Muscle of leg (tissue), 11 donors: ENCODE measurements around the gene SLC26A6. TPM values are rescaled to one million over a fixed set of nuclear protein-coding genes. Genes with fewer than 3 reads are reported as not detected.
A peak's percentile ranks its signal among the peaks of the same experiment; 100 is the strongest.

Experiments
- DNase-seq: peaks from one replicate; pipeline ENCODE4 v3.0.0; 2013
- H3K27ac ChIP-seq: one replicate; pipeline ENCODE4 v1.5.1; 2013; ENCODE audit warnings: mild to moderate bottlenecking, low read length, control low read depth
- H3K27me3 ChIP-seq: one replicate; pipeline ENCODE4 v1.6.1; 2013; ENCODE audit warnings: low read length; ENCODE audit not compliant: control insufficient read depth, insufficient read depth
- H3K36me3 ChIP-seq: one replicate; pipeline ENCODE4 v1.6.1; 2013; ENCODE audit warnings: low read length; ENCODE audit not compliant: control insufficient read depth, insufficient read depth
- H3K4me1 ChIP-seq: one replicate; pipeline ENCODE4 v1.6.1; 2013; ENCODE audit warnings: low read length; ENCODE audit not compliant: control insufficient read depth, insufficient read depth
- H3K4me3 ChIP-seq: one replicate; pipeline ENCODE4 v1.5.1; 2013; ENCODE audit warnings: low read length, control low read depth
- H3K9me3 ChIP-seq: replicated peaks from 2 replicates; pipeline ENCODE4 v1.6.1; 2013; ENCODE audit warnings: low read depth, low read length; ENCODE audit not compliant: control insufficient read depth
- WGBS: methylation state at CpG from one replicate; pipeline ENCODE4 v1.1.5; 2013; ENCODE audit warnings: missing lambda C conversion rate; ENCODE audit not compliant: insufficient coverage; 5-methylcytosine and 5-hydroxymethylcytosine counted together
- polyA plus RNA-seq, 8 donors: library from polyadenylated mRNA; unstranded; fragments of 120-200 nt; gene quantifications; one replicate each; pipeline versions ENCODE4 v1.2.1 to v1.2.3, GENCODE V29; 2013; ENCODE audit warnings: inconsistent platforms in 1 of 8, low replicate concordance in 1 of 8; ENCODE audit not compliant: insufficient read length in 8 of 8, insufficient read depth in 1 of 8
- total RNA-seq: library from RNA; stranded (reverse); fragments of 120-200 nt; gene quantifications from one replicate; pipeline ENCODE4 v1.2.4, GENCODE V29; 2013

The SLC26A6 gene
- total and polyA plus RNA-seq, 9 donors, result 7.9 to 12.6 (median 9.8) TPM

- Histone ChIP-seq H3K27ac (no peak overlapping the region), H3K36me3 (peaks cover 3% of the 10 kb centered on the region), H3K4me1 (no peaks in the 10 kb centered on the region), H3K27me3 (no peaks in the 10 kb centered on the region), H3K9me3 (peaks cover 8% of the 10 kb centered on the region), H3K4me3 (no peak overlapping the region)
- WGBS, result 79% methylated on average over 5 of the region's 7 CpGs
- DNase-seq, result no peak
Measured at GRCh38 chr3:48619541-48620524, 15.4 kb downstream of the SLC26A6 start.

GRCh38 chr3:48617559-48617958 lies 17.7 kb downstream of the SLC26A6 start:
- H3K4me1 ChIP-seq, result no peaks in the 10 kb centered on the region
- H3K9me3 ChIP-seq, result peaks cover 8% of the 10 kb centered on the region
- 100% methylated on average over 1 of the region's 4 CpGs for WGBS
- DNase-seq, result no peak
- H3K27me3 ChIP-seq, result no peaks in the 10 kb centered on the region
- no peaks in the 10 kb centered on the region for H3K36me3 ChIP-seq
- H3K27ac ChIP-seq, result no peak overlapping the region
- H3K4me3 ChIP-seq, result no peak overlapping the region

- DNase-seq, result no peak
- peaks cover 12% of the 10 kb centered on the region for H3K27me3 ChIP-seq
- no peaks in the 10 kb centered on the region for H3K36me3 ChIP-seq
- H3K27ac ChIP-seq, result no peak overlapping the region
- H3K9me3 ChIP-seq, result peaks cover 8% of the 10 kb centered on the region
- no peaks in the 10 kb centered on the region for H3K4me1 ChIP-seq
- WGBS, result 73% methylated on average over 2 of the region's 3 CpGs
- H3K4me3 ChIP-seq, result no peak overlapping the region
Measured at GRCh38 chr3:48614044-48614443, 21.2 kb downstream of the SLC26A6 start.

- DNase-seq, result no peak
- Histone ChIP-seq H3K4me1 (peaks cover 5% of the 10 kb centered on the region), H3K27ac (no peak overlapping the region), H3K9me3 (peaks cover 3% of the 10 kb centered on the region), H3K36me3 (peaks cover 4% of the 10 kb centered on the region), H3K4me3 (no peak overlapping the region), H3K27me3 (peaks cover 12% of the 10 kb centered on the region)
- no CpG with 5 or more reads among the region's 1 CpG for WGBS
Measured at GRCh38 chr3:48612309-48612708, 23.0 kb downstream of the SLC26A6 start.

- peak within 1 kb of the TSS; percentile 99 for H3K4me3 ChIP-seq
- H3K27ac ChIP-seq, result peak within 1 kb of the TSS; percentile 82
- 1% methylated on average over 80 of the region's 86 CpGs for WGBS
- peaks cover 23% of the 10 kb centered on the region for H3K36me3 ChIP-seq
- H3K4me1 ChIP-seq, result peaks cover 5% of the 10 kb centered on the region
- DNase-seq, result peak; percentile 97
- H3K27me3 ChIP-seq, result peaks cover 12% of the 10 kb centered on the region
- H3K9me3 ChIP-seq, result no peaks in the 10 kb centered on the region
Measured at GRCh38 chr3:48609088-48610005, 25.9 kb downstream of the SLC26A6 start, which contains the start of gene UQCRC1. Gene UQCRC1 (minus strand): TSS chr3:48609646. CDS start chr3:48609620, 26 bp downstream.

- Histone ChIP-seq H3K4me1 (peaks cover 5% of the 10 kb centered on the region), H3K4me3 (no peak overlapping the region), H3K27ac (no peak overlapping the region), H3K9me3 (no peaks in the 10 kb centered on the region), H3K36me3 (peaks cover 40% of the 10 kb centered on the region), H3K27me3 (peaks cover 12% of the 10 kb centered on the region)
- no peak for DNase-seq
- 100% methylated on average over 3 of the region's 5 CpGs for WGBS
Measured at GRCh38 chr3:48607519-48607918, 27.7 kb downstream of the SLC26A6 start.

- Histone ChIP-seq H3K4me1 (peaks cover 29% of the 10 kb centered on the region), H3K27ac (no peak overlapping the region), H3K27me3 (no peaks in the 10 kb centered on the region), H3K9me3 (no peaks in the 10 kb centered on the region), H3K36me3 (peaks cover 90% of the 10 kb centered on the region), H3K4me3 (no peak overlapping the region)
- WGBS, result 60% methylated on average over 1 of the region's 2 CpGs
- DNase-seq, result no peak
Measured at GRCh38 chr3:48601622-48601994, 33.7 kb downstream of the SLC26A6 start.

GRCh38 chr3:48600711-48601621 lies 34.3 kb downstream of the SLC26A6 start:
- 93% methylated on average over 13 of the region's 19 CpGs for WGBS
- H3K4me3 ChIP-seq, result no peak overlapping the region
- peaks cover 87% of the 10 kb centered on the region for H3K36me3 ChIP-seq
- DNase-seq, result no peak
- peaks cover 29% of the 10 kb centered on the region for H3K4me1 ChIP-seq
- peaks cover under 1% of the 10 kb centered on the region for H3K27me3 ChIP-seq
- H3K27ac ChIP-seq, result no peak overlapping the region
- H3K9me3 ChIP-seq, result no peaks in the 10 kb centered on the region

- Histone ChIP-seq H3K4me3 (no peak overlapping the region), H3K36me3 (peaks cover 75% of the 10 kb centered on the region), H3K4me1 (peaks cover 42% of the 10 kb centered on the region), H3K27me3 (peaks cover 12% of the 10 kb centered on the region), H3K9me3 (no peaks in the 10 kb centered on the region), H3K27ac (peak overlapping the region; percentile 88)
- DNase-seq, result no peak
- WGBS, result 93% methylated on average over 3 of the region's 12 CpGs
Measured at GRCh38 chr3:48599509-48600285, 35.6 kb downstream of the SLC26A6 start.
